ENCODE data around the gene CBX5.
A peak's percentile ranks its signal among the peaks of the same experiment; 100 is the strongest.
"Not testable (repeated sequence)": the region's sequence is repeated elsewhere in the genome, so short reads cannot be mapped to it uniquely, and the experiment has no call there.

Gene CBX5

GRCh38 chr12:54195737-54196347 is 84.1 kb downstream of the CBX5 start:
- DNase-seq, result no peak

GRCh38 chr12:54195080-54195736 is 84.7 kb downstream of the CBX5 start:
- no peak for DNase-seq

- not testable (repeated sequence) for DNase-seq
Measured at GRCh38 chr12:54194611-54195010, 85.3 kb downstream of the CBX5 start.

- no peak for DNase-seq
Measured at GRCh38 chr12:54193434-54193833, 86.5 kb downstream of the CBX5 start.

GRCh38 chr12:54191550-54192022 is 88.3 kb downstream of the CBX5 start:
- peak; percentile 73 for DNase-seq

- DNase-seq, result no peak
Measured at GRCh38 chr12:54191126-54191525, 88.8 kb downstream of the CBX5 start.

- DNase-seq, result no peak
Measured at GRCh38 chr12:54189198-54189539, 90.8 kb downstream of the CBX5 start.

GRCh38 chr12:54187075-54187474 is 92.8 kb downstream of the CBX5 start:
- no peak for DNase-seq

- DNase-seq, result no peak
Measured at GRCh38 chr12:54185919-54186318, 94.0 kb downstream of the CBX5 start.

- DNase-seq, result not testable (repeated sequence)
Measured at GRCh38 chr12:54185297-54185696, 94.6 kb downstream of the CBX5 start.

- no peak for DNase-seq
Measured at GRCh38 chr12:54184024-54184805, 95.7 kb downstream of the CBX5 start.

- no peak for DNase-seq
Measured at GRCh38 chr12:54182981-54183380, 96.9 kb downstream of the CBX5 start.

GRCh38 chr12:54182086-54182485 is 97.8 kb downstream of the CBX5 start:
- no peak for DNase-seq
